ENCODE measurements around the gene LHFPL2. TPM values are rescaled to one million over a fixed set of nuclear protein-coding genes. Genes with fewer than 3 reads are reported as not detected.

LHFPL2 gene
- total and polyA plus RNA-seq, 3 donors from 2014 or later = 24.8 to 48.6 (median 42.8) TPM

DNA sequence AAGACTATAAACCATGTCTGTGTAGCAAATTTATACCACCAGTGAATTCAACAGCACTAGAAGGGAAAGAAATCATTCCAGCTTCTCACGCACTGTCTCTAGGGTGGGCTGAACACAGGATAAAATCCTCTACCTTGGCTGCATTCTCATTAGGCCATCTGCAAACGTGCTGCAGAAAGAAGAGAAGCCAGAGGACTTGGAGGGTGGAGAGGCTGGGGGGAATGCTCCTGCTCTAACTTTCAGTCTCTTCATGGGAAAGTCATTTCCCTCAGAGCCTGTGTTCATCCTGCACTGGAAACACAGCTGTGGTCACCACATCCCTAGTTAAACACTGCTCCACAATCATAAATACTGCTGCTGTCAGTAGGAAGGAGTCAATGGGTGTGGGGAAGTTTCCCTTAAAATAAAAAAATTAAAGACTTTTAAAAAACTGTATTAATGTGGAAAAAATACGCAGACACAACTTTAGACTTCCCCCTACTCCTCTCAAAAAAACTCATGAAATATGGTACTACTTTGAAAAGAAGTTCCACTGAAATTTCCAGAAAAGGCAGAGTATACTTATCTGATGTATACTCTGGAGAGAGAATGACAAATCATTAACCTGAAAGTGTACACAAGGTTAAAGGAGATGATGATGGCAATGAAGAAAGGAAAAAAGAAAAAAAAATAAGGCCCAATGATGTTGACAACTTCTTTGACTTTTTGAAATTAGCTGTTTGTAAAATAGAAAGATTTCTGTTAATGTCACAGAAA lies 46.8 kb downstream of the LHFPL2 start:
- no peaks in the 10 kb centered on the region for H3K27me3 ChIP-seq
- intact Hi-C loops (cut with DNase I; ENCODE audit: low total_unique reads) = no loop called here
- H3K4me1 ChIP-seq = no peaks in the 10 kb centered on the region
- WGBS, 2 donors = 66 to 79% methylated on average over 3 of the region's 3 CpGs
- TF ChIP-seq, protein P1, sequence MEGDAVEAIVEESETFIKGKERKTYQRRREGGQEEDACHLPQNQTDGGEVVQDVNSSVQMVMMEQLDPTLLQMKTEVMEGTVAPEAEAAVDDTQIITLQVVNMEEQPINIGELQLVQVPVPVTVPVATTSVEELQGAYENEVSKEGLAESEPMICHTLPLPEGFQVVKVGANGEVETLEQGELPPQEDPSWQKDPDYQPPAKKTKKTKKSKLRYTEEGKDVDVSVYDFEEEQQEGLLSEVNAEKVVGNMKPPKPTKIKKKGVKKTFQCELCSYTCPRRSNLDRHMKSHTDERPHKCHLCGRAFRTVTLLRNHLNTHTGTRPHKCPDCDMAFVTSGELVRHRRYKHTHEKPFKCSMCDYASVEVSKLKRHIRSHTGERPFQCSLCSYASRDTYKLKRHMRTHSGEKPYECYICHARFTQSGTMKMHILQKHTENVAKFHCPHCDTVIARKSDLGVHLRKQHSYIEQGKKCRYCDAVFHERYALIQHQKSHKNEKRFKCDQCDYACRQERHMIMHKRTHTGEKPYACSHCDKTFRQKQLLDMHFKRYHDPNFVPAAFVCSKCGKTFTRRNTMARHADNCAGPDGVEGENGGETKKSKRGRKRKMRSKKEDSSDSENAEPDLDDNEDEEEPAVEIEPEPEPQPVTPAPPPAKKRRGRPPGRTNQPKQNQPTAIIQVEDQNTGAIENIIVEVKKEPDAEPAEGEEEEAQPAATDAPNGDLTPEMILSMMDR (IDR thresholded peaks at IDR 0.05) = no peak
- no peak for TF ChIP-seq POLR2A (IDR thresholded peaks at IDR 0.05)
- no peak overlapping the region for H3K27ac ChIP-seq
- H3K36me3 ChIP-seq (ENCODE audit: low read depth, missing control alignments) = no peaks in the 10 kb centered on the region
- DNase-seq = no peak
- H3K9me3 ChIP-seq = no peaks in the 10 kb centered on the region
- no peak overlapping the region for H3K4me3 ChIP-seq

DNA sequence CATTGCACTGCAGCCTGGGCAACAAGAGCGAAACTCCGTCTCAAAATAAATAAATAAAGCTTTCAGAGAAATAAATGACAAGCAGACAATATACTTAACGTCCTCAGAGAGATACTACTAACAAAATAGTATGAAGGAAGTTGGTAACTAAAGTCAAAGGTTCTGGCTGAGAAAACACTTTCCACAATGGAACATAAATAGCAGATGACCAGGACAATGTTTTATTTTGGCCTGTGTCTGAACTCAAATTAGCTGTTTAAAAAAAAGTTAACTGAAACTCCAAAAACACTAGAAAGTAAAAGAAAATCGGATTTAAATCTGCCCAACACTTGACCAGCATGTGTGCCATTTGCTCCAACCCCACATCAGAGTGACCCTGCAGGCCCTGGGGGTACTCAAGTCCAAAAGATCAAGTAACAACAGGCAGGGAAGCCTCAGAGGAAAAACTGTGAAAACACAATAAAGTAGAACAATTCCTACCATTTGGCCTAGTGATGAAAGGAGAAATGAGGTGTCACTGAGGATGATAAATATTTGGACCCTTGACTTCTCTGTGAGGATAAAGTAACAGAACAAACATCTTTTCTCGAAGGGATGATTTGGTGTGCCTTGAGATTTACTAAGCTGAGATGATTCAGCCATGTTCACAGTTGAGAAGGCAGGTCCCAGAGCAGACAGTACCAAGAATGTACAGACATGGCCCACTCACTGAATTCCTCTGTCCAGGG lies 47.7 kb downstream of the LHFPL2 start:
- WGBS, 2 donors = 63 to 70% methylated on average over 5 of the region's 5 CpGs
- H3K4me3 ChIP-seq = no peak overlapping the region
- no peak for DNase-seq
- H3K27ac ChIP-seq = no peak overlapping the region
- intact Hi-C loops (cut with DNase I; ENCODE audit: low total_unique reads) = no loop called here
- H3K9me3 ChIP-seq = no peaks in the 10 kb centered on the region
- H3K36me3 ChIP-seq (ENCODE audit: low read depth, missing control alignments) = no peaks in the 10 kb centered on the region
- no peaks in the 10 kb centered on the region for H3K4me1 ChIP-seq
- TF ChIP-seq, protein P1 (IDR thresholded peaks at IDR 0.05) = no peak
- no peak for TF ChIP-seq POLR2A (IDR thresholded peaks at IDR 0.05)
- no peaks in the 10 kb centered on the region for H3K27me3 ChIP-seq

DNA sequence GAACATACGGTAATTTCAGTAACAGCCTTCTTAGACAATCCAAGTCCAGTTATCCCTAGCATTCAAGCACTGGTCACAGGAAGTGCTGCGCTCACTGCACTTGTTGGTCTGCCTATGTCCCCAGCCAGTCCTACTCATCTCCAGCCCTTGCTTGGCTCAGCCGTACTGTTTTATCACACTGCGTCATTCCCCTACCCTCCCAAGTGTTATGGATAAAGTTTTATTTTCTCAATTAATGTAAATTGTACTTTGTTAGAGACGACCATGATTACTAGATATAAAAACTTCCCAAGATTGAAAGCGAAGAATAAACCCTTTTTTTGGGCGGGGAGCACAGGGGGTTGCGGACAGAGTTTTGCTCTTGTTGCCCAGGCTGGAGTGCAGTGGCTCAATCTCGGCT lies 49.6 kb downstream of the LHFPL2 start:
- WGBS, 2 donors = 95 to 96% methylated on average over 9 of the region's 9 CpGs
- DNase-seq = no peak
- H3K27ac ChIP-seq = no peak overlapping the region
- no peak for TF ChIP-seq POLR2A (IDR thresholded peaks at IDR 0.05)
- no peaks in the 10 kb centered on the region for H3K36me3 ChIP-seq (ENCODE audit: low read depth, missing control alignments)
- H3K9me3 ChIP-seq = no peaks in the 10 kb centered on the region
- H3K4me1 ChIP-seq = peaks cover 14% of the 10 kb centered on the region
- intact Hi-C loops (cut with DNase I; ENCODE audit: low total_unique reads) = no loop called here
- H3K27me3 ChIP-seq = no peaks in the 10 kb centered on the region
- no peak overlapping the region for H3K4me3 ChIP-seq

DNA sequence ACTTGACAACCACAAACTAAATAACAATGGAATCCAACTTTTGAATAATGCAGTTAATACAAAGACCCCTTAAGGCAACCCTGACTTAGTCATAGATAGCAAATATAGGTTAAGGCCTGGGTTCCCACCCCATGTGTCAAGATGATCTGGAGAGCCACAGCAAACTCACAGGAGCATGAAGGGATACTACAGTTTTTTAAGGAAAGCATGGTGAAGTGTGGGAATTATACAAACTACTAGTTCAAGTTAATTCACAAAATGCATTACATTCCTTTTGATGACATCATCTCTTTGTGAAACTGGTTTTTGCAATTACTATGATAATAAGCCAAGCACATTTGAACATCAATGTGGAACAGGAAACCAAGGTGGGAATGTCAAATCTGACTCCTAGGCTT lies 50.6 kb downstream of the LHFPL2 start:
- H3K4me3 ChIP-seq = no peak overlapping the region
- TF ChIP-seq POLR2A (IDR thresholded peaks at IDR 0.05) = no peak
- TF ChIP-seq, protein P1 (IDR thresholded peaks at IDR 0.05) = no peak
- intact Hi-C loops (cut with DNase I; ENCODE audit: low total_unique reads) = no loop called here
- no peak for DNase-seq
- no peaks in the 10 kb centered on the region for H3K36me3 ChIP-seq (ENCODE audit: low read depth, missing control alignments)
- H3K9me3 ChIP-seq = no peaks in the 10 kb centered on the region
- H3K27me3 ChIP-seq = no peaks in the 10 kb centered on the region
- peaks cover 23% of the 10 kb centered on the region for H3K4me1 ChIP-seq
- no peak overlapping the region for H3K27ac ChIP-seq

DNA sequence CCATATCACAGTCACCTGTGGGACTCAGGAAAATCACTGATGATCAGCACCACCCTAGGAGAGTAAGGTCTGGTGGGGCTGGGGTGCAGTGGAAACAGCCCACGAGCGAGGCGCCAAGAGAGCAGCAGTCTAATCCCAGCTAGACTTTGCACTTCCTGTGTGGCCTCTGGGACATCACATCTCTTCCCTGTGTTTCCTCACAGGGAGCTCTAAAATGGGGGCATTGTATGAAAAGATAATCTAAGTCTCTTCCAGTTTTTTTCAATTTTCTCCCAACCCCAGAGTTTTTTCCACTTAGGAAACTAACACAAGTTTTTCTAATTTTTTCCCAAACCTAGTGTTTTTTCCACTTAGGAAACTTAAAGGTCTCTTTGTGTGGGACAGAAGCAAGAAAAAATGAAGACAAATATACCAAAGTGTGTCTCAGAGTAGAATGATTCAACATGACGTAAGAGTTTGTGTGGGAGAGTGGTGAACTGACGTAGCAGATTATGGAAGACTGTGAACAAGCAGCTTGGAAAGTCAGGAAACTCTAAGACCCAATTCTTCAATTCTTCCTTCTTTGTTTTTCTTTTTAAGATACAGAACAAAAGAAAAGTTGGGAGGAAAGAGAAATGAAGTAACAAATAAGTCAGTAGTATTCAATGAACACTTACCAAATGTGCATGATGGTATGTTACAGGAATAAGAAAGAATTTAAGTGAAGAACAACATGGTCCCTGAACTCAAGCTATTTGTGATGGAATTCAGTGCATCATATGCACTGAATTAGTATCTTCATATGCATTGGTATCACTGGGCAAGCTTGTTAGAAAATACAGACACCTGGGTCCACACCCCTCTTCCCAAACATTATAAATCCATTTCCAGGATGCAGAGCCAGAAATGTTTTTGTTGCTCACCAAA lies 51.3 kb downstream of the LHFPL2 start:
- 65 to 77% methylated on average over 5 of the region's 5 CpGs for WGBS, 2 donors
- TF ChIP-seq, protein P1 (IDR thresholded peaks at IDR 0.05) = no peak
- no peak for TF ChIP-seq POLR2A (IDR thresholded peaks at IDR 0.05)
- Histone ChIP-seq H3K9me3 (no peaks in the 10 kb centered on the region), H3K27me3 (no peaks in the 10 kb centered on the region), H3K27ac (no peak overlapping the region), H3K36me3 (ENCODE audit: low read depth, missing control alignments) (no peaks in the 10 kb centered on the region), H3K4me1 (peaks cover 24% of the 10 kb centered on the region), H3K4me3 (no peak overlapping the region)
- intact Hi-C loops (cut with DNase I; ENCODE audit: low total_unique reads) = no loop called here
- DNase-seq = no peak

Measured in testis (tissue), 3 donors.